K562 (cell line): ENCODE data around the gene URGCP. TPM values are rescaled to one million over a fixed set of nuclear protein-coding genes. Genes with fewer than 3 reads are reported as not detected.

ENCODE experiments used
- ATF7 ChIP-seq: fragments of 450-650 bp; IDR thresholded peaks from 2 replicates; pipeline ENCODE4 v1.7.1; 2014; ENCODE audit warnings: mild to moderate bottlenecking, moderate library complexity
- CREB1 ChIP-seq, 2 experiments: sonication (generic) in 1 of 2; formaldehyde crosslinking in 1 of 2; IDR thresholded peaks; 2 replicates each; pipeline versions ENCODE4 v1.6.1 to v1.8.0; 2012 to 2022; ENCODE audit warnings: inconsistent platforms in 1 of 2, mild to moderate bottlenecking in 1 of 2, missing genetic modification reagents in 1 of 2, moderate library complexity in 1 of 2
- ILK ChIP-seq: fragments of 450-650 bp; IDR thresholded peaks from 2 replicates; pipeline ENCODE4 v1.6.1; 2016; ENCODE audit warnings: missing genetic modification characterization, low read depth, mild to moderate bottlenecking, missing compliant biosample characterization, moderate library complexity, borderline replicate concordance
- RAD21 ChIP-seq, 2 experiments: fragments of 250-450 bp in 1 of 2; fragments of 450-650 bp in 1 of 2; sonication (Bioruptor Pico) in 1 of 2; formaldehyde crosslinking in 1 of 2; IDR thresholded peaks in 1 of 2; conservative IDR thresholded peaks in 1 of 2; 2 replicates each; pipeline versions ENCODE4 v1.4.0 to v1.8.0; 2020 to 2022; ENCODE audit warnings: mild to moderate bottlenecking in 2 of 2, moderate library complexity in 1 of 2
- RUNX1 ChIP-seq: sonication (generic); IDR thresholded peaks from 2 replicates; pipeline ENCODE4 v1.6.1; 2016; ENCODE audit warnings: antibody characterized with exemption, low read depth
- SMAD1 ChIP-seq: fragments of 150-350 bp; IDR thresholded peaks from 2 replicates; pipeline ENCODE4 v1.6.1; 2014; ENCODE audit warnings: low read length, low read depth; ENCODE audit not compliant: partially characterized antibody
- SMAD4 ChIP-seq: fragments of 250-450 bp; sonication (Bioruptor Pico); conservative IDR thresholded peaks from 2 replicates; pipeline ENCODE4 v1.8.0; 2021; ENCODE audit warnings: inconsistent platforms, mild to moderate bottlenecking, moderate library complexity
- TBL1XR1 ChIP-seq, 2 experiments: IDR thresholded peaks; 2 replicates each; pipeline ENCODE4 v1.6.1; 2012; ENCODE audit warnings: improper control_type of control experiment in 2 of 2, low read length in 2 of 2, mild to moderate bottlenecking in 1 of 2
- ZNF445 ChIP-seq: fragments of 250-450 bp; sonication (Bioruptor Pico); IDR thresholded peaks from 2 replicates; pipeline ENCODE4 v1.4.0; 2020; ENCODE audit warnings: low read depth, mild to moderate bottlenecking, moderate library complexity
- ZNF583 ChIP-seq: fragments of 250-450 bp; sonication (Bioruptor Pico); IDR thresholded peaks from 2 replicates; pipeline ENCODE4 v1.4.0; 2020
- polyA plus RNA-seq, 8 experiments: library from polyadenylated mRNA; depleted of rRNA in 4 of 8; stranded (reverse) in 5 of 8; unstranded in 3 of 8; fragments of >200 nt; fragmentation: Nextera tagmentation in 2 of 8; fragmentation: Illumina TruSeq in 1 of 8; extraction: Ambion mirVana in 2 of 8; extraction: Trizol in 1 of 8; gene quantifications; 2 replicates each; pipeline versions ENCODE4 v1.2.1 to v1.2.3, GENCODE V29; 2011 to 2014; ENCODE audit warnings: inconsistent platforms in 1 of 8, missing spikeins in 1 of 8
- total RNA-seq, 7 experiments: library from RNA; depleted of rRNA in 6 of 7; stranded (reverse); fragments of >200 nt in 6 of 7; fragmentation: Illumina TruSeq in 2 of 7; extraction: Trizol in 2 of 7; gene quantifications; 2 replicates each; pipeline versions ENCODE4 v1.2.1 to v1.2.3, GENCODE V29; 2011 to 2021; ENCODE audit warnings: low replicate concordance in 1 of 7
- TF ChIP-seq, protein P1 (sequence below), 2 experiments: fragments of 450-650 bp in 1 of 2; sonication (generic) in 1 of 2; formaldehyde crosslinking; conservative IDR thresholded peaks; 2 replicates each; pipeline versions ENCODE4 v1.4.0 to v1.8.1; 2020 to 2022; ENCODE audit warnings: mild to moderate bottlenecking in 1 of 2, missing genetic modification reagents in 1 of 2
- TF ChIP-seq, protein P2 (sequence below): fragments of 200-800 bp; sonication (Bioruptor generic); IDR thresholded peaks from 2 replicates; pipeline ENCODE4 v1.6.1; 2016; ENCODE audit warnings: missing genetic modification characterization, missing compliant biosample characterization
- TF ChIP-seq, protein P3 (sequence below): fragments of 450-650 bp; IDR thresholded peaks from 2 replicates; pipeline ENCODE4 v1.6.1; 2016; ENCODE audit warnings: missing biosample characterization, missing genetic modification characterization
- TF ChIP-seq, protein P4 (sequence below): fragments of 450-650 bp; formaldehyde crosslinking; IDR thresholded peaks from 2 replicates; pipeline ENCODE4 v1.4.0; 2022; ENCODE audit warnings: missing genetic modification characterization
- TF ChIP-seq, protein P5 (sequence below): fragments of 250-450 bp; sonication (Bioruptor Pico); IDR thresholded peaks from 2 replicates; pipeline ENCODE4 v1.4.0; 2020; ENCODE audit warnings: borderline replicate concordance

The URGCP gene
- total and polyA plus RNA-seq, 9 of the 15 experiments (the other 6 are each of a cell fraction or from before 2014, with no cell fraction given), result 1.7 to 25.8 (median 12.5) TPM

DNA sequence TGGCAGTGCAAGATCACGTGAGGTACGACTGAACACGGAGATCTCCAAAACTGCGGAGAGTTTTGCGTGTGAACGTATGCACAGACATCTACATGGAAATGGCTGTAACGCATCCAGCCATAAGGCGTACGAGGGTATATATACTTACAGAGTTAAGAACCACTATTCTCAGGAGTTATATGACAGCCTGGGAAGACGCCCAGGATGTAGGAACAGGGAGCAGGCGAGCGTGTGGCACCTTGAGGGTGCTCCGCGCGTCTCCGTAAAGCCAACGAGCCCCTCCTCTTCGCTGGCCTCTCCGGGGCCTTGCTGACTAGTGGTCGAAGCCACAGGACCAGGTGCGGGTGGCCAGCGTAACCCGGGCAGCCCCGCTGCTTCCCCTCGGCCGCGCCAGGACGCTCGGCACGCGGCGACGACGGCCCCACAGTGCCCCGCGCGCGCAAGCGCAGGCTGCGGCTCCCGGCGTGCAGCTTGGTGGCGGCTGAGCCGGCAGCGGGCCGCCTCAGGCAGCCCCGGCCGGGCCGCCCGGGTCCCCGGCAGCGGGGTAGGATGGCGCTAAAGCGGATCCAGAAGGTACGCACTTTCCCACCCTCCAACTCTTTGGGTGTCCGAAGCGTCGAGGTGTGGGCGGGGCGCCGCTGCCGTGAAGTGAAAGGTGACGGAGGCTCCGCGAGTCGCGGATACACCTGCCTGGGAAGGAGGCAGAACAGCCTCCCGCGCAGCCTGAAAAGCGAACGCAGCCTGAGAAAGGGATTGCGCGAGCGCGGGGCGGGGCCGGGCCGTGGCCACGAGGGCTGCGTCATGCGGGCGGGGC lies 19.8 kb upstream of the URGCP start, which contains the start of gene UBE2D4 (continued):
- TF ChIP-seq, protein P1, sequence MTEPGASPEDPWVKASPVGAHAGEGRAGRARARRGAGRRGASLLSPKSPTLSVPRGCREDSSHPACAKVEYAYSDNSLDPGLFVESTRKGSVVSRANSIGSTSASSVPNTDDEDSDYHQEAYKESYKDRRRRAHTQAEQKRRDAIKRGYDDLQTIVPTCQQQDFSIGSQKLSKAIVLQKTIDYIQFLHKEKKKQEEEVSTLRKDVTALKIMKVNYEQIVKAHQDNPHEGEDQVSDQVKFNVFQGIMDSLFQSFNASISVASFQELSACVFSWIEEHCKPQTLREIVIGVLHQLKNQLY (CRISPR knock-in tag; conservative IDR thresholded peaks at IDR 0.05), result no peak
- TF ChIP-seq SMAD4, result peak; percentile 66; the same call in 1 of the 2 replicates
- TF ChIP-seq, protein P2, sequence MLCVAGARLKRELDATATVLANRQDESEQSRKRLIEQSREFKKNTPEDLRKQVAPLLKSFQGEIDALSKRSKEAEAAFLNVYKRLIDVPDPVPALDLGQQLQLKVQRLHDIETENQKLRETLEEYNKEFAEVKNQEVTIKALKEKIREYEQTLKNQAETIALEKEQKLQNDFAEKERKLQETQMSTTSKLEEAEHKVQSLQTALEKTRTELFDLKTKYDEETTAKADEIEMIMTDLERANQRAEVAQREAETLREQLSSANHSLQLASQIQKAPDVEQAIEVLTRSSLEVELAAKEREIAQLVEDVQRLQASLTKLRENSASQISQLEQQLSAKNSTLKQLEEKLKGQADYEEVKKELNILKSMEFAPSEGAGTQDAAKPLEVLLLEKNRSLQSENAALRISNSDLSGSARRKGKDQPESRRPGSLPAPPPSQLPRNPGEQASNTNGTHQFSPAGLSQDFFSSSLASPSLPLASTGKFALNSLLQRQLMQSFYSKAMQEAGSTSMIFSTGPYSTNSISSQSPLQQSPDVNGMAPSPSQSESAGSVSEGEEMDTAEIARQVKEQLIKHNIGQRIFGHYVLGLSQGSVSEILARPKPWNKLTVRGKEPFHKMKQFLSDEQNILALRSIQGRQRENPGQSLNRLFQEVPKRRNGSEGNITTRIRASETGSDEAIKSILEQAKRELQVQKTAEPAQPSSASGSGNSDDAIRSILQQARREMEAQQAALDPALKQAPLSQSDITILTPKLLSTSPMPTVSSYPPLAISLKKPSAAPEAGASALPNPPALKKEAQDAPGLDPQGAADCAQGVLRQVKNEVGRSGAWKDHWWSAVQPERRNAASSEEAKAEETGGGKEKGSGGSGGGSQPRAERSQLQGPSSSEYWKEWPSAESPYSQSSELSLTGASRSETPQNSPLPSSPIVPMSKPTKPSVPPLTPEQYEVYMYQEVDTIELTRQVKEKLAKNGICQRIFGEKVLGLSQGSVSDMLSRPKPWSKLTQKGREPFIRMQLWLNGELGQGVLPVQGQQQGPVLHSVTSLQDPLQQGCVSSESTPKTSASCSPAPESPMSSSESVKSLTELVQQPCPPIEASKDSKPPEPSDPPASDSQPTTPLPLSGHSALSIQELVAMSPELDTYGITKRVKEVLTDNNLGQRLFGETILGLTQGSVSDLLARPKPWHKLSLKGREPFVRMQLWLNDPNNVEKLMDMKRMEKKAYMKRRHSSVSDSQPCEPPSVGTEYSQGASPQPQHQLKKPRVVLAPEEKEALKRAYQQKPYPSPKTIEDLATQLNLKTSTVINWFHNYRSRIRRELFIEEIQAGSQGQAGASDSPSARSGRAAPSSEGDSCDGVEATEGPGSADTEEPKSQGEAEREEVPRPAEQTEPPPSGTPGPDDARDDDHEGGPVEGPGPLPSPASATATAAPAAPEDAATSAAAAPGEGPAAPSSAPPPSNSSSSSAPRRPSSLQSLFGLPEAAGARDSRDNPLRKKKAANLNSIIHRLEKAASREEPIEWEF, result 0 out of 2 replicates have a peak, but pooled peaks have one; percentile 67
- peak; percentile 88 for TF ChIP-seq ATF7
- TF ChIP-seq, protein P3, sequence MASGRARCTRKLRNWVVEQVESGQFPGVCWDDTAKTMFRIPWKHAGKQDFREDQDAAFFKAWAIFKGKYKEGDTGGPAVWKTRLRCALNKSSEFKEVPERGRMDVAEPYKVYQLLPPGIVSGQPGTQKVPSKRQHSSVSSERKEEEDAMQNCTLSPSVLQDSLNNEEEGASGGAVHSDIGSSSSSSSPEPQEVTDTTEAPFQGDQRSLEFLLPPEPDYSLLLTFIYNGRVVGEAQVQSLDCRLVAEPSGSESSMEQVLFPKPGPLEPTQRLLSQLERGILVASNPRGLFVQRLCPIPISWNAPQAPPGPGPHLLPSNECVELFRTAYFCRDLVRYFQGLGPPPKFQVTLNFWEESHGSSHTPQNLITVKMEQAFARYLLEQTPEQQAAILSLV (tag), result no peak
- peak in 1 of 2 experiments; percentile 15; a peak in 1 of 4 replicates for TF ChIP-seq TBL1XR1 (IDR thresholded peaks at IDR 0.05; ENCODE audit: low read length in 2 of 2)
- TF ChIP-seq RUNX1, result no peak
- peak in 1 of 2 experiments; percentile 7; a peak in 1 of 4 replicates for TF ChIP-seq RAD21 (CRISPR knock-in tag; conservative IDR thresholded peaks at IDR 0.05 in 1 of 2, IDR thresholded peaks at IDR 0.05 in 1 of 2)
- TF ChIP-seq ZNF583 (CRISPR knock-in tag), result peak; percentile 77; the same call in 1 of the 2 replicates
- peak; percentile 62 for TF ChIP-seq CREB1 (IDR thresholded peaks at IDR 0.05)
- TF ChIP-seq CREB1 (CRISPR knock-in tag; IDR thresholded peaks at IDR 0.05), result peak; percentile 81
- no peak for TF ChIP-seq SMAD1
- TF ChIP-seq, protein P4, sequence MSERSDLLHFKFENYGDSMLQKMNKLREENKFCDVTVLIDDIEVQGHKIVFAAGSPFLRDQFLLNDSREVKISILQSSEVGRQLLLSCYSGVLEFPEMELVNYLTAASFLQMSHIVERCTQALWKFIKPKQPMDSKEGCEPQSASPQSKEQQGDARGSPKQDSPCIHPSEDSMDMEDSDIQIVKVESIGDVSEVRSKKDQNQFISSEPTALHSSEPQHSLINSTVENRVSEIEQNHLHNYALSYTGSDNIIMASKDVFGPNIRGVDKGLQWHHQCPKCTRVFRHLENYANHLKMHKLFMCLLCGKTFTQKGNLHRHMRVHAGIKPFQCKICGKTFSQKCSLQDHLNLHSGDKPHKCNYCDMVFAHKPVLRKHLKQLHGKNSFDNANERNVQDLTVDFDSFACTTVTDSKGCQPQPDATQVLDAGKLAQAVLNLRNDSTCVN (CRISPR knock-in tag), result no peak
- TF ChIP-seq ZNF445 (CRISPR knock-in tag), result no peak
- TF ChIP-seq, protein P5, sequence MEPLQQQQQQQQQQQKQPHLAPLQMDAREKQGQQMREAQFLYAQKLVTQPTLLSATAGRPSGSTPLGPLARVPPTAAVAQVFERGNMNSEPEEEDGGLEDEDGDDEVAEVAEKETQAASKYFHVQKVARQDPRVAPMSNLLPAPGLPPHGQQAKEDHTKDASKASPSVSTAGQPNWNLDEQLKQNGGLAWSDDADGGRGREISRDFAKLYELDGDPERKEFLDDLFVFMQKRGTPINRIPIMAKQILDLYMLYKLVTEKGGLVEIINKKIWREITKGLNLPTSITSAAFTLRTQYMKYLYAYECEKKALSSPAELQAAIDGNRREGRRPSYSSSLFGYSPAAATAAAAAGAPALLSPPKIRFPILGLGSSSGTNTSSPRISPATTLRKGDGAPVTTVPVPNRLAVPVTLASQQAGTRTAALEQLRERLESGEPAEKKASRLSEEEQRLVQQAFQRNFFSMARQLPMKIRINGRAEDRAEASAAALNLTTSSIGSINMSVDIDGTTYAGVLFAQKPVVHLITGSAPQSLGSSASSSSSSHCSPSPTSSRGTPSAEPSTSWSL (CRISPR knock-in tag), result no peak
- TF ChIP-seq ILK (tag), result no peak
